Measurements from ENCODE around the gene NOC2L.
A peak's percentile ranks its signal among the peaks of the same experiment; 100 is the strongest.
"Not testable (repeated sequence)": the region's sequence is repeated elsewhere in the genome, so short reads cannot be mapped to it uniquely, and the experiment has no call there.

NOC2L gene

DNA sequence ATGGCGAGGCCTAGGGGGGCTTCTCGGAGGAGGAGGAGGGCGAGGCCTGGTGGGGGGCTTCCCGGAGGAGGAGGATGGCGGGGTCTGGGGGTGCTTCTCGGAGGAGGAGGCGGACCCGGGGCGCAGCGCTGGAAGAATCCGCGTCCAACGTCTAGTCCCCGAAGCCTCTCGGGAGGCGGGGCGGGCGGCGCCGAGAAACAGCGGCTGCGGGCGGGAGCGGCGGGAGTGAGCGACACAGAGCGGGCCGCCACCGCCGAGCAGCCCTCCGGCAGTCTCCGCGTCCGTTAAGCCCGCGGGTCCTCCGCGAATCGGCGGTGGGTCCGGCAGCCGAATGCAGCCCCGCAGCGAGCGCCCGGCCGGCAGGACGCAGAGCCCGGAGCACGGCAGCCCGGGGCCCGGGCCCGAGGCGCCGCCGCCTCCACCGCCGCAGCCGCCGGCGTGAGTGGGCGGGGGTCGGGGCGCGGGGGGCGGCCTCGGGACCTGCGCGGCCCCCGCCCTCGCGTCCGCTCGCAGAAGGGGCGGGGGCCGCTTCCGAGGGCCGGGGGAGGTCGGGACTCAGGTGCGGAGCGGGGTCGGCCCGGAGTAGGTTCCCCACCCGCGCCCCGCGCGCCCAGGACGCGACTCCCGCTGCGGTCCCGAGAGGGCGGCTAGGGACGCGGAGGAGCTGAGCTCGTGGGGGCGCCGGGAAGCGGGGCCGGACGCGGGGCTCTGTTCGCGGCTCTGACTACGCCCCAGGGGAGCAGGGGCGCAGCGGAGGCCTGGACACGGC lies 1.5 kb upstream of the NOC2L start, which contains the start of gene KLHL17:
KLHL17 (plus strand) TSS at position 222 of the 769 bp plus-strand sequence; CDS start at position 332, 110 bp downstream.
- peak; percentile 76 to 79 for DNase-seq

GRCh38 chr1:959731-960362 lies 791 bp upstream of the NOC2L start:
- no peak for DNase-seq

DNA sequence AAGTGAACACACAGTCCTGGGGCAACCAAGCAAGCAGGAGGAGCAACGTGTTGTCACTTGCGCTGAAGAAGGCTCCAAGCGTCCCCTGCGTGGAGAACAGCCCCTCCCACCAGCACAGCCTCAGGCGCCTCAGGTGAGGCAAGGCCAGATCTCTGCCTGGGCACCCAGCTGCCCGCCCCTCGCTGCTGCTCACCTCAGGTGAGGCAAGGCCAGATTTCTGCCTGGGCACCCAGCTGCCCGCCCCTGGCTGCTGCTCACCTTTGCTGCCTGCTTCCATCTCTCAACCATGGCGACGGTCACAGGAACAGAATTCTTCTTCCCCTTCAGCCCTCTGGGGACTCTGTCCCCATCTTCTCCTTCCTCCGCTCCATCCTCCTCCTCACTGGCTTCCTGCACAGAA lies 2.4 kb downstream of the NOC2L start:
- DNase-seq, result no peak

- no peak for DNase-seq
Measured at GRCh38 chr1:955474-955873, 3.6 kb downstream of the NOC2L start.

- DNase-seq, result no peak
Measured at GRCh38 chr1:954927-955326, 4.1 kb downstream of the NOC2L start.

DNA sequence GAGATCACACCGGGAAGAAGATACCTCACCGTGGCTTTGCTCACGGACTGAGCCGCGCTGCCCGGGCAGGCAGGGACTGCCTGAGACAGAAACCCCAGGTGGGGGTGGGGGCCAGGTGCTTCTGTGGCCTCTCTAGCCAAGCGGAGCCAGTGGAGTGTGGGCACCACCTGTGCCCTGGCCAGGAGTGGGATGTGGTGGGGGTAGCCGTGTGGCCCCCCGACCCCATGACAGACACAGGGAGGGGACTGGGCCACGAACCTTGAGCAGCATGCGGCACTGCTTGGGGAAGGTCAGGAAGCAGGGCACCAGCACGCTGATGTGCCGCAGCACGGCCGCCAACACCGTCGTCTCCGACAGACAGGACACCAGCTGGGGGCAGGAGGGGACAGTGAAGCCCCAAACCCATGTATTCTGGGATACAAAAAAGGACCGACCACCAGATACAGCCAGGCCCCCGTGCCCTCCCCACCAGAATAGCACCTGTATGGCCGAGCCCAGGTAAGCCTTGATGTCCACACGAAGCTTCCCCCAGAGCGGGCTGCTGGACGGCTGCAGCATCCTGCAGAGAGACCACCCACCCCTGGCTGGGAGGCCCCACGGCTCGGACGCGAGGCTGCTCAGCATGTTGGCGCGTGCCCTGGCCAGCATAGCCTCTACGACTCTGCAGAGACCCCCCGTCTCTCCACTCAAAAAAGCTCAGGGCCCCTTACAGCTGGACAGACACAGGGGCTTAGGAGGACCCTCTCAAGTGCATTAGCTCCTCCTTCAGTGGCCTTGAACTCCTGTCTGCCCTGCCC lies 5.3 kb downstream of the NOC2L start:
- no peak for DNase-seq

- DNase-seq, result no peak
Measured at GRCh38 chr1:952603-953002, 6.5 kb downstream of the NOC2L start.

- no peak for DNase-seq
Measured at GRCh38 chr1:952201-952600, 6.9 kb downstream of the NOC2L start.

- DNase-seq, result no peak
Measured at GRCh38 chr1:951364-951763, 7.7 kb downstream of the NOC2L start.

DNA sequence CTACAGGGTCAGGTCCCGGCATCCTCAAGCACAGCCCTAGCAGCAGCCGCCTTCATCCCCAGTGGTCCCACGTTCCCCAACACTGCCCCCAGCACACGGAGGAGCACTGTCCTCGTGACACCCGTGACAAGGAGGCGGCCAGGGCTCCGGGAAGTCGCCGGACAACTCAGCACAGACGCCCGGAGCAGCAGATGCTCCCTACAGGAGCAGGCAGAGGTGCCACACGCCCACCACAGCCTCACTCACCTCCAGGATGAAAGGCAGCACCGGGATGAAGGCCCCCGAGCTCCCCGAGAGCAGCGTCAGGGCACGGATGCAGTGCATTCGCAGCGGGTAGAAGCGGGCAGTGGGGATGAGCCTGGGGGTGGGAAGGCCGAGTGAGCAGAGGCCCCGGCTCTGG lies 8.2 kb downstream of the NOC2L start:
- DNase-seq, result no peak

GRCh38 chr1:950268-950667 lies 8.8 kb downstream of the NOC2L start:
- no peak for DNase-seq

GRCh38 chr1:947958-948357 lies 11.1 kb downstream of the NOC2L start:
- DNase-seq, result no peak

GRCh38 chr1:946811-947210 lies 12.2 kb downstream of the NOC2L start:
- not testable (repeated sequence) for DNase-seq

GRCh38 chr1:945688-946556 lies 13.1 kb downstream of the NOC2L start:
- DNase-seq, result no peak

- DNase-seq, result no peak
Measured at GRCh38 chr1:944341-945325, 14.4 kb downstream of the NOC2L start.

DNA sequence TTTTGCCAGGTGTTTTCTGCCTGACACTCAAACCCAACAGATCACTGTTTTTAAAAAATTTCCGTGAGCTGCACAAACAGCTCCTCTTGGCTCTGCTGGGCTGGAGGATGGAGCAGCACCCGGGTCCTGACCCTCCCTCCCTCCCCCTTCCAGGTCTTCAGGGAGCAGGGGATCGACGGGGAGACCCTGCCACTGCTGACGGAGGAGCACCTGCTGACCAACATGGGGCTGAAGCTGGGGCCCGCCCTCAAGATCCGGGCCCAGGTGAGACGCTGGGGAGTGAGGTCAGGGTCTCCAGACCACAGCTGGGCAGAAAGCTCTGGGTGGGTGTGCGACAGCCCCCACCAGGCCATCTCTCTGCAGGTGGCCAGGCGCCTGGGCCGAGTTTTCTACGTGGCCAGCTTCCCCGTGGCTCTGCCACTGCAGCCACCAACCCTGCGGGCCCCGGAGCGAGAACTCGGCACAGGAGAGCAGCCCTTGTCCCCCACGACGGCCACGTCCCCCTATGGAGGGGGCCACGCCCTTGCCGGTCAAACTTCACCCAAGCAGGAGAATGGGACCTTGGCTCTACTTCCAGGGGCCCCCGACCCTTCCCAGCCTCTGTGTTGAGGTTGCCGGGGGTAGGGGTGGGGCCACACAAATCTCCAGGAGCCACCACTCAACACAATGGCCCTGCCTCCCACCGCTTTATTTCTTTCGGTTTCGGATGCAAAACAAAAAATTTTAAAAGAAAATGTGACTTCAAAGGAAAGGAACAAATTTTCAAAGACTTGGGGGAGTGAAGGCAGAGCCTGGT lies 15.3 kb downstream of the NOC2L start:
- DNase-seq, result no peak

- DNase-seq, result no peak
Measured at GRCh38 chr1:942864-943533, 16.1 kb downstream of the NOC2L start.

- no peak for DNase-seq
Measured at GRCh38 chr1:942411-942821, 16.6 kb downstream of the NOC2L start.

GRCh38 chr1:941588-942383 lies 17.3 kb downstream of the NOC2L start:
- DNase-seq, result no peak
